Measurements from ENCODE around the gene EFL1.

Gene EFL1

GRCh38 chr15:82159922-82160321 lies 102.6 kb downstream of the EFL1 start:
- DNase-seq (ENCODE audit: low read depth in 2 of 2), result no peak

DNA sequence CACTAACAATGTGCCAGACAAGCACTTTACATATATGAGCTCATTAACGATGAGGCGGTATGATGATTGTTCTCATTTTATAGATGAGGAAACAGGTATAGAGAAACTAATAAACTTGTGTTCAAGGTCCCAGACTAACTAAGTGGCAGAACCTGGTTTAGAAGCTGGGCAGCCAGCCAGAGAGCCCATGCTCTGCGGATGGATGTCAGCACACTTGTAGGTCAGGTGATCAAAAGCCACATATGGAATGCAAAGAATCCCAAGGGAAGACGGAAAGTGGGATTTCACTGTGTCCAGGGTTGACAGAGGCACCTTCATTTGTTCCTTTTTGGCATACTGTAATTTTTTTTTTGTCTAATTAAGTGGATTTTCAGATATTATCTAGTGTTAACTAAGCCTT lies 103.7 kb downstream of the EFL1 start:
- no peak for DNase-seq (ENCODE audit: low read depth in 2 of 2)

- DNase-seq (ENCODE audit: low read depth in 2 of 2), result no peak
These were observed 111.9 kb downstream of the EFL1 start for GRCh38 chr15:82150645-82151044.

GRCh38 chr15:82146990-82147461 lies 115.5 kb downstream of the EFL1 start:
- DNase-seq (ENCODE audit: low read depth in 2 of 2), result no peak

GRCh38 chr15:82146576-82146975 lies 116.0 kb downstream of the EFL1 start:
- no peak for DNase-seq (ENCODE audit: low read depth in 2 of 2)

- DNase-seq (ENCODE audit: low read depth in 2 of 2), result no peak
These were observed 118.8 kb downstream of the EFL1 start for GRCh38 chr15:82143390-82144385.

DNA sequence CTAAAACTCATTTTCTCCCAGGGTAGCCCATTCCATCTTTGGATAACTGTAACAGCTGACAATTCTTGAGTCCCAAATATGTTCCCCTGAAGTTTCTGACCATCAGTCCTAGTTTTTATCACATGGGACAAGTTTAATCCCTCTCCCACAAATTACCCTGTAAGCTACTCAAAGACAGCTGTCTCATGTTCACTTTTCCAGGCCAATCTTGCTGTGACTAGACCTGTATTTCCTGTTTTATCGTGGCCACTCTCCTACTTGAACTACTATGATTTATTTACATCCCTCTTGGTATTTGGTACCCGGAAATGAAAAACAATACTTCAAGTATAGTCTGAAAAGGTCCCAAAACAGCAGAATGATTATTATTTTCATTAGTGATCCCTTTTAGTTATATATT lies 121.6 kb downstream of the EFL1 start:
- DNase-seq (ENCODE audit: low read depth in 2 of 2), result no peak

- no peak for DNase-seq (ENCODE audit: low read depth in 2 of 2)
These were observed 122.7 kb downstream of the EFL1 start for GRCh38 chr15:82139823-82140268.

GRCh38 chr15:82138306-82138705 lies 124.2 kb downstream of the EFL1 start:
- no peak for DNase-seq (ENCODE audit: low read depth in 2 of 2)

DNA sequence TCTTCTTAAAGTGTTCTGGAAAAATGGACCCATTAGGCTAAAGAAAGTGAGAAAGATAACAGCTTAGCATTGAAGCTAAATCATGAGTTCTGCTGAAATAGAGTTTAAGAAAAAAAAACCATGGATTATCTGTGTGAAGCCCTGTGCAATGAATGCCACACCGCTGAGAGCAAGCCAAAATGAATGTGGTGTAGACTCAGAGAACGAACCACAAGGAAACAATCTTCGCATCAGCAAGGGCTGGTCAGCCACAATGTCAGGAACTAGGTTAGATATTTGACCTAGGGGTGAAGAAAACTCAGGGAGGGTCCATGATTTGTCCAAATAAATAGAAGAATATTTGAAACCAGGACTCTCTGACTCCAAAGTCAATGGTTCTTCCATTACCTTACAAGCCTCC lies 125.3 kb downstream of the EFL1 start:
- no peak for DNase-seq (ENCODE audit: low read depth in 2 of 2)

DNA sequence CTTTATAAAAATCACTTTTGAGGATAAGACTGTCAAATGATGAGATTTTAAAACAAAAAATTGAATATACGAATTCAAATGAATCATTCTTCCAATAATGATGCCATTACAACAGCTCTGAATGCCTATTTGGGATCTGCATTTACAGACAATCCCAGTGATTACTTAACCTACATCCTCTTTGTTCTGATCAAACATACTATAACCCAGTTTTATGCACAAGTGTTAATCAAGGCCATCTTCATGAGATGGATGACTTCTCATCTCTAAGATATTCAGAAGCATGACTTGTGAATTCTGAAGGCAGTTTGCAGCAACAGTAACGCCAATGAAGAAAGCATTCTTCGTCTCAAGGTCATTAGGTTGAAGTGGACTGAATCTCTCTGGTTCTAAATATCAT lies 126.4 kb downstream of the EFL1 start:
- no peak for DNase-seq (ENCODE audit: low read depth in 2 of 2)

DNA sequence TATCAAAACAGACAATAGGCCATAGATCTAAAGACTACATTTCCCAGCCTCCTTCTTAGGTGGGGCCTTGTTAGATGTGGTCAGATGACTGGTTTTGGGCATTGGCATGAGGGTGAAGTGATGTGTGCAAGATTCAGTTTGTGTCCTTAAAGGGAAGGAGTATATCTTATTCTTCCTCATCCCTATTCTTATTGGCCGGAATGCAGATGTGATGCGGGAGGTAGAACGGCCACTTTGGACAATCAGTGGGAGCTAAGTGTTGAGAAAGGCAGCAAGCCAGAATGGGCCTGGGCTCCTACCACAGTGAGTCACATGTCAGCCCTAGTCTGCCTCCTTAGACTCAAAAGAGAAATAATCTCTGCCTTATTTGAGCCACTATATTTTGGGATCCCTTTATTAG lies 126.9 kb downstream of the EFL1 start:
- DNase-seq (ENCODE audit: low read depth in 2 of 2), result no peak

- no peak for DNase-seq (ENCODE audit: low read depth in 2 of 2)
These were observed 128.1 kb downstream of the EFL1 start for GRCh38 chr15:82134461-82134860.

- DNase-seq (ENCODE audit: low read depth in 2 of 2), result no peak
These were observed 129.3 kb downstream of the EFL1 start for GRCh38 chr15:82133251-82133650.

GRCh38 chr15:82132742-82133141 lies 129.8 kb downstream of the EFL1 start:
- no peak for DNase-seq (ENCODE audit: low read depth in 2 of 2)

GRCh38 chr15:82132096-82132495 lies 130.4 kb downstream of the EFL1 start:
- DNase-seq (ENCODE audit: low read depth in 2 of 2), result no peak

- DNase-seq (ENCODE audit: low read depth in 2 of 2), result no peak
These were observed 132.3 kb downstream of the EFL1 start for GRCh38 chr15:82130248-82130647.

GRCh38 chr15:82129761-82130160 lies 132.8 kb downstream of the EFL1 start:
- no peak for DNase-seq (ENCODE audit: low read depth in 2 of 2)

DNA sequence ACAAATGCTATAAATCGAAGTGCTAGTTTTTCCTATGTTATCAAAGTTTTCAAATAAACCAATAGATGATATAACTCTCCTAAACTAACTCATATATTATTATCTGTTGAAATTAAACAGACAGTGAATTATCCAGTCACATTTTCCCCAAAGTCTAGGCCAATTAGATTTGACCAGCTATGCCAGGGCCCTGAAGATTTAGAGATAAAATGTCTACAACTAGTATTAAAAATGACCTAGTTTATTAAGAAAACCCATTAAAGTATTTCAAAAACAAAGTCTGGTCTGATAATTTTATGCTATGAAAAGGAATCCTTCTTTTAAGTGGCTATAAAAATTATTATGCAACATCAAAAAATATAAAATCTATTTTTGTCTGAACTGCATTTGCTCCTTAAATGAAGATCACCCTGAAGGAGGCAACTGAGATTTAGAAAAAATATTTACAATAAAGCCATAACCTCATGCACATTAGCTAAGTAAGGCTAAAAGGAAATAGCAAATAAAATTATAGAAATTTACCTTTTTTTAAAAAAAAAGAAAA lies 133.3 kb downstream of the EFL1 start:
- DNase-seq (ENCODE audit: low read depth in 2 of 2), result no peak

DNA sequence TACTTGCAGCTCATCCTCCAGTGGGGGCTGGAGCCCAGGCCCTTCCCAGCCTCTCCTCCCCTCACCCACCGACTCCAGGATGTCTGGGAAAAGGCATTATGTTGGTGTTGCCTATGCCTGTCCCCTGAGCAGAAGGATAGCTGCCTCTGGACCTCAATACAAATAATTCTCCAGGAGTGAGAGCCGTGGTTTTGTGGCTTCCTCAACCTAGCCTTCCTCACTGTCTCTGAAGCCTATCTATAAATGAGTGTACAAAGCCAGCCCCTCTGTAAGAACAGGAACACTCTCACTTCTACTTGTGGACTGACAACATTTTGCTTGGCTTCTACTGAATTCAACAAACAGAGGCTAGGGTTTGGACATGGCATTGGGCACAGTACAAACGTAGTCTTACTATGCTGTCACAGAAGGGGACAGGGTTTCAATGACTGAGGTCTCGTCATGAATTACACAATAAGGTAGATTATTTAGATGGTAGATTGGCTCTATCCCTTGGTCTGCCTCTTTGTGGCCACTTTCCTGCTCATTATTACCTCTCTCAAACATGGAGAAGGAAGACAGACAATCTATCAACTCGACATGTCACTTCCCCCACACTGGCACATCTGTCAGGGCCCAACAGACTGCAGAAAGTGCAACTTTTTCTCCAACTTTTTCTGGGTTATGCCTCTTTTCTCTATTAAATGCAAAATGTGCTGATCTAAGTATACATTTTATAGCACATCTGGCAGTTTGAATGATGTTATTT lies 134.0 kb downstream of the EFL1 start:
- no peak for DNase-seq (ENCODE audit: low read depth in 2 of 2)

GRCh38 chr15:82127581-82127980 lies 135.0 kb downstream of the EFL1 start:
- DNase-seq (ENCODE audit: low read depth in 2 of 2), result no peak

GRCh38 chr15:82126346-82126745 lies 136.2 kb downstream of the EFL1 start:
- no peak for DNase-seq (ENCODE audit: low read depth in 2 of 2)

Measured in stimulated activated CD4-positive, alpha-beta T cell treated with anti-CD3 and anti-CD28 coated beads, Interleukin-1b, Interleukin-23, amount 100 ng/mL, for 4 hours (primary cell).